ENCODE data around the gene EDEM2.

The EDEM2 gene

GRCh38 chr20:35135867-35136586, 11.1 kb downstream of the EDEM2 start:
- no peak overlapping the region for H2BK12ac ChIP-seq (ENCODE audit: low read length in 2 of 2)
- H2BK5ac ChIP-seq (ENCODE audit: low read depth, low read length, poor library complexity, severe bottlenecking): no peak overlapping the region

GRCh38 chr20:35134880-35135279, 12.3 kb downstream of the EDEM2 start:
- no peak overlapping the region for H2AFZ ChIP-seq (ENCODE audit: low read depth, low read length)
- H3K36me3 ChIP-seq (ENCODE audit: control insufficient read depth in 1 of 2, insufficient read depth in 2 of 2, low read depth in 1 of 2, low read length in 2 of 2): peaks cover 52 to 66% of the 10 kb centered on the region in 2 experiments
- H2AK5ac ChIP-seq (ENCODE audit: low read length, severe bottlenecking): no peak overlapping the region
- peak overlapping the region in 1 of 2 experiments; percentile 31 for H3K4me3 ChIP-seq (ENCODE audit: insufficient read depth in 1 of 2, low read depth in 1 of 2, low read length in 2 of 2)
- no peak overlapping the region for H2BK120ac ChIP-seq (ENCODE audit: low read depth, low read length)
- H4K91ac ChIP-seq (ENCODE audit: low read length): no peak overlapping the region
- no peak overlapping the region for H3K27ac ChIP-seq (ENCODE audit: low read length, poor library complexity, severe bottlenecking)
- H3K9me3 ChIP-seq (ENCODE audit: control insufficient read depth, low read length): no peaks in the 10 kb centered on the region
- H3K79me1 ChIP-seq (replicated peaks; ENCODE audit: low read length, poor library complexity, severe bottlenecking): peaks cover 25% of the 10 kb centered on the region
- H3K14ac ChIP-seq (ENCODE audit: low read length in 2 of 2): no peak overlapping the region
- no peak overlapping the region for H3K4ac ChIP-seq (ENCODE audit: low read depth in 1 of 2, low read length in 2 of 2)
- no peak overlapping the region for H2BK5ac ChIP-seq (ENCODE audit: low read depth, low read length, poor library complexity, severe bottlenecking)
- H2BK12ac ChIP-seq (ENCODE audit: low read length in 2 of 2): no peak overlapping the region
- no peak overlapping the region for H4K8ac ChIP-seq (ENCODE audit: low read length)
- no peak overlapping the region for H2BK15ac ChIP-seq (ENCODE audit: low read depth, poor library complexity, severe bottlenecking)
- no peak overlapping the region for H3K23ac ChIP-seq (ENCODE audit: low read length in 2 of 2)
- no peak overlapping the region for H3K4me2 ChIP-seq (ENCODE audit: low read length, poor library complexity, severe bottlenecking)
- no peak overlapping the region for H3K18ac ChIP-seq (ENCODE audit: low read depth in 1 of 2, low read length in 2 of 2)
- peaks cover 3% of the 10 kb centered on the region for H3K4me1 ChIP-seq (ENCODE audit: control insufficient read depth, insufficient read depth, low read depth, low read length)
- no peaks in the 10 kb centered on the region for H3K27me3 ChIP-seq (ENCODE audit: control insufficient read depth in 1 of 2, insufficient read depth in 1 of 2, low read length in 2 of 2)
- WGBS: 97% methylated on average over 5 of the region's 6 CpGs
- peak overlapping the region; percentile 64 for H3K9ac ChIP-seq (ENCODE audit: low read length)
- DNase-seq: no peak

More at GRCh38 chr20:35135867-35136586, 11.1 kb downstream of the EDEM2 start:
- WGBS: 78% methylated on average over 11 of the region's 11 CpGs
- Histone ChIP-seq H3K9ac (ENCODE audit: low read length) (peak overlapping the region; percentile 35), H3K18ac (ENCODE audit: low read depth in 1 of 2, low read length in 2 of 2) (no peak overlapping the region), H3K27me3 (ENCODE audit: control insufficient read depth in 1 of 2, insufficient read depth in 1 of 2, low read length in 2 of 2) (no peaks in the 10 kb centered on the region), H3K4me3 (ENCODE audit: insufficient read depth in 1 of 2, low read depth in 1 of 2, low read length in 2 of 2) (no peak overlapping the region), H3K23ac (ENCODE audit: low read length in 2 of 2) (no peak overlapping the region), H3K14ac (ENCODE audit: low read length in 2 of 2) (no peak overlapping the region), H2AFZ (ENCODE audit: low read depth, low read length) (no peak overlapping the region), H4K91ac (ENCODE audit: low read length) (no peak overlapping the region), H3K9me3 (ENCODE audit: control insufficient read depth, low read length) (no peaks in the 10 kb centered on the region), H3K4ac (ENCODE audit: low read depth in 1 of 2, low read length in 2 of 2) (no peak overlapping the region), H3K36me3 (ENCODE audit: control insufficient read depth in 1 of 2, insufficient read depth in 2 of 2, low read depth in 1 of 2, low read length in 2 of 2) (peaks cover 54 to 70% of the 10 kb centered on the region in 2 experiments), H3K4me2 (ENCODE audit: low read length, poor library complexity, severe bottlenecking) (no peak overlapping the region), H4K8ac (ENCODE audit: low read length) (no peak overlapping the region), H2BK15ac (ENCODE audit: low read depth, poor library complexity, severe bottlenecking) (no peak overlapping the region), H3K79me1 (replicated peaks; ENCODE audit: low read length, poor library complexity, severe bottlenecking) (peaks cover 25% of the 10 kb centered on the region), H2AK5ac (ENCODE audit: low read length, severe bottlenecking) (no peak overlapping the region), H3K27ac (ENCODE audit: low read length, poor library complexity, severe bottlenecking) (no peak overlapping the region), H3K4me1 (ENCODE audit: control insufficient read depth, insufficient read depth, low read depth, low read length) (no peaks in the 10 kb centered on the region), H2BK120ac (ENCODE audit: low read depth, low read length) (no peak overlapping the region)
- peak; percentile 83 for DNase-seq

- H3K18ac ChIP-seq (ENCODE audit: low read depth in 1 of 2, low read length in 2 of 2): no peak overlapping the region
- H3K27ac ChIP-seq (ENCODE audit: low read length, poor library complexity, severe bottlenecking): no peak overlapping the region
- H2AK5ac ChIP-seq (ENCODE audit: low read length, severe bottlenecking): no peak overlapping the region
- no peak for DNase-seq
- peak overlapping the region; percentile 64 for H3K9ac ChIP-seq (ENCODE audit: low read length)
- H3K27me3 ChIP-seq (ENCODE audit: control insufficient read depth in 1 of 2, insufficient read depth in 1 of 2, low read length in 2 of 2): no peaks in the 10 kb centered on the region
- no peak overlapping the region for H3K4ac ChIP-seq (ENCODE audit: low read depth in 1 of 2, low read length in 2 of 2)
- H3K23ac ChIP-seq (ENCODE audit: low read length in 2 of 2): no peak overlapping the region
- no peak overlapping the region for H2AFZ ChIP-seq (ENCODE audit: low read depth, low read length)
- H2BK120ac ChIP-seq (ENCODE audit: low read depth, low read length): no peak overlapping the region
- no peaks in the 10 kb centered on the region for H3K9me3 ChIP-seq (ENCODE audit: control insufficient read depth, low read length)
- no peak overlapping the region for H4K8ac ChIP-seq (ENCODE audit: low read length)
- no peak overlapping the region for H4K91ac ChIP-seq (ENCODE audit: low read length)
- no peak overlapping the region for H2BK5ac ChIP-seq (ENCODE audit: low read depth, low read length, poor library complexity, severe bottlenecking)
- H3K14ac ChIP-seq (ENCODE audit: low read length in 2 of 2): no peak overlapping the region
- WGBS: 96% methylated on average over 9 of the region's 9 CpGs
- H3K4me1 ChIP-seq (ENCODE audit: control insufficient read depth, insufficient read depth, low read depth, low read length): peaks cover 3% of the 10 kb centered on the region
- peaks cover 25% of the 10 kb centered on the region for H3K79me1 ChIP-seq (replicated peaks; ENCODE audit: low read length, poor library complexity, severe bottlenecking)
- no peak overlapping the region for H2BK12ac ChIP-seq (ENCODE audit: low read length in 2 of 2)
- no peak overlapping the region for H2BK15ac ChIP-seq (ENCODE audit: low read depth, poor library complexity, severe bottlenecking)
- H3K36me3 ChIP-seq (ENCODE audit: control insufficient read depth in 1 of 2, insufficient read depth in 2 of 2, low read depth in 1 of 2, low read length in 2 of 2): peaks cover 50 to 66% of the 10 kb centered on the region in 2 experiments
- H3K4me2 ChIP-seq (ENCODE audit: low read length, poor library complexity, severe bottlenecking): no peak overlapping the region
- peak overlapping the region in 1 of 2 experiments; percentile 21 for H3K4me3 ChIP-seq (ENCODE audit: insufficient read depth in 1 of 2, low read depth in 1 of 2, low read length in 2 of 2)
These were observed 12.7 kb downstream of the EDEM2 start for GRCh38 chr20:35134472-35134871.

- Histone ChIP-seq H3K79me1 (replicated peaks; ENCODE audit: low read length, poor library complexity, severe bottlenecking) (peaks cover 22% of the 10 kb centered on the region), H3K4ac (ENCODE audit: low read depth in 1 of 2, low read length in 2 of 2) (no peak overlapping the region), H3K14ac (ENCODE audit: low read length in 2 of 2) (no peak overlapping the region), H3K23ac (ENCODE audit: low read length in 2 of 2) (no peak overlapping the region), H3K27me3 (ENCODE audit: control insufficient read depth in 1 of 2, insufficient read depth in 1 of 2, low read length in 2 of 2) (no peaks in the 10 kb centered on the region), H2BK5ac (ENCODE audit: low read depth, low read length, poor library complexity, severe bottlenecking) (no peak overlapping the region), H2AK5ac (ENCODE audit: low read length, severe bottlenecking) (no peak overlapping the region), H2BK12ac (ENCODE audit: low read length in 2 of 2) (no peak overlapping the region), H3K36me3 (ENCODE audit: control insufficient read depth in 1 of 2, insufficient read depth in 2 of 2, low read depth in 1 of 2, low read length in 2 of 2) (peaks cover 48 to 64% of the 10 kb centered on the region in 2 experiments), H2BK120ac (ENCODE audit: low read depth, low read length) (no peak overlapping the region), H4K8ac (ENCODE audit: low read length) (no peak overlapping the region), H2BK15ac (ENCODE audit: low read depth, poor library complexity, severe bottlenecking) (no peak overlapping the region), H4K91ac (ENCODE audit: low read length) (no peak overlapping the region), H3K4me3 (ENCODE audit: insufficient read depth in 1 of 2, low read depth in 1 of 2, low read length in 2 of 2) (no peak overlapping the region), H3K27ac (ENCODE audit: low read length, poor library complexity, severe bottlenecking) (no peak overlapping the region), H3K9me3 (ENCODE audit: control insufficient read depth, low read length) (no peaks in the 10 kb centered on the region), H3K18ac (ENCODE audit: low read depth in 1 of 2, low read length in 2 of 2) (no peak overlapping the region), H3K9ac (ENCODE audit: low read length) (peak overlapping the region; percentile 64), H3K4me1 (ENCODE audit: control insufficient read depth, insufficient read depth, low read depth, low read length) (peaks cover 3% of the 10 kb centered on the region), H2AFZ (ENCODE audit: low read depth, low read length) (no peak overlapping the region), H3K4me2 (ENCODE audit: low read length, poor library complexity, severe bottlenecking) (no peak overlapping the region)
- WGBS: 89% methylated on average over 5 of the region's 5 CpGs
- DNase-seq: no peak
These were observed 13.4 kb downstream of the EDEM2 start for GRCh38 chr20:35133735-35134134.
